Ascending aorta (tissue), 2 donors: Measurements from ENCODE around the gene ZCCHC8. TPM values are rescaled to one million over a fixed set of nuclear protein-coding genes. Genes with fewer than 3 reads are reported as not detected.

ENCODE experiments used
- DNase-seq, 2 donors: peaks; one replicate each; pipeline ENCODE4 v3.0.0-alpha.2; 2019; ENCODE audit warnings: low spot score in 2 of 2
- H3K27ac ChIP-seq, 2 donors: fragments of 200-600 bp; sonication (generic); one replicate each; pipeline ENCODE4 v1.5.1; 2016 to 2017; ENCODE audit warnings: mild to moderate bottlenecking in 1 of 2
- H3K27me3 ChIP-seq: fragments of 200-600 bp; sonication (generic); one replicate; pipeline ENCODE4 v1.5.1; 2017
- H3K36me3 ChIP-seq, 2 donors: fragments of 200-600 bp; sonication (generic); one replicate each; pipeline ENCODE4 v1.5.1; 2016
- H3K4me1 ChIP-seq, 2 donors: fragments of 200-600 bp; sonication (generic); one replicate each; pipeline ENCODE4 v1.5.1; 2016 to 2017; ENCODE audit warnings: mild to moderate bottlenecking in 1 of 2
- H3K4me3 ChIP-seq, 2 donors: fragments of 200-600 bp; sonication (generic); one replicate each; pipeline ENCODE4 v1.5.1; 2016 to 2017; ENCODE audit warnings: mild to moderate bottlenecking in 1 of 2
- H3K9me3 ChIP-seq, 2 donors: fragments of 200-600 bp; sonication (generic); one replicate each; pipeline ENCODE4 v1.5.1; 2016
- CTCF ChIP-seq, 3 experiments: fragments of 200-600 bp in 2 of 3; fragments of 450-650 bp in 1 of 3; sonication (generic) in 2 of 3; IDR thresholded peaks; one replicate each; pipeline ENCODE4 v1.5.1; 2016 to 2019; ENCODE audit warnings: antibody characterized with exemption in 3 of 3, mild to moderate bottlenecking in 1 of 3, moderate library complexity in 1 of 3
- intact Hi-C: fragments of 100-400 bp; cut with DNase I; formaldehyde crosslinking; loops from one replicate; pipeline ENCODE4 v1.15.1; 2023
- total RNA-seq: library from RNA; depleted of rRNA; stranded (reverse); fragments of >200 nt; gene quantifications from one replicate; pipeline ENCODE4 v1.1.0, GENCODE V29; 2016

ZCCHC8 gene
- total RNA-seq, 1 donor from 2014 or later, result 6.4 TPM

- Histone ChIP-seq H3K27ac (no peak overlapping the region), H3K4me3 (no peak overlapping the region), H3K9me3 (no peaks in the 10 kb centered on the region), H3K36me3 (peaks cover 90 to 96% of the 10 kb centered on the region in 2 donors), H3K27me3 (no peaks in the 10 kb centered on the region), H3K4me1 (no peaks in the 10 kb centered on the region)
- intact Hi-C loops, result no loop called here
- TF ChIP-seq CTCF (IDR thresholded peaks at IDR 0.05), result no peak
- DNase-seq, result no peak
Observed at GRCh38 chr12:122508163-122508562, 7.4 kb upstream of the ZCCHC8 start.

- no peak for DNase-seq
- H3K36me3 ChIP-seq, result peaks cover 78 to 84% of the 10 kb centered on the region in 2 donors
- intact Hi-C loops, result no loop called here
- H3K4me3 ChIP-seq, result no peak overlapping the region
- H3K9me3 ChIP-seq, result no peaks in the 10 kb centered on the region
- no peaks in the 10 kb centered on the region for H3K27me3 ChIP-seq
- TF ChIP-seq CTCF (IDR thresholded peaks at IDR 0.05), result no peak
- H3K27ac ChIP-seq, result no peak overlapping the region
- no peaks in the 10 kb centered on the region for H3K4me1 ChIP-seq
Observed at GRCh38 chr12:122506393-122506938, 5.7 kb upstream of the ZCCHC8 start.

- no peak for TF ChIP-seq CTCF (IDR thresholded peaks at IDR 0.05)
- DNase-seq, result no peak
- intact Hi-C loops, result no loop called here
- H3K9me3 ChIP-seq, result no peaks in the 10 kb centered on the region
- H3K36me3 ChIP-seq, result peaks cover 69 to 74% of the 10 kb centered on the region in 2 donors
- H3K4me1 ChIP-seq, result no peaks in the 10 kb centered on the region
- H3K27me3 ChIP-seq, result no peaks in the 10 kb centered on the region
- H3K4me3 ChIP-seq, result no peak overlapping the region
- H3K27ac ChIP-seq, result no peak overlapping the region
Observed at GRCh38 chr12:122505419-122506051, 4.8 kb upstream of the ZCCHC8 start.

GRCh38 chr12:122503783-122504590 is 3.3 kb upstream of the ZCCHC8 start:
- H3K27me3 ChIP-seq, result no peaks in the 10 kb centered on the region
- intact Hi-C loops, result no loop called here
- DNase-seq, result no peak
- H3K9me3 ChIP-seq, result no peaks in the 10 kb centered on the region
- H3K4me3 ChIP-seq, result no peak overlapping the region
- peaks cover 3 to 9% of the 10 kb centered on the region in 2 donors for H3K4me1 ChIP-seq
- peaks cover 56 to 60% of the 10 kb centered on the region in 2 donors for H3K36me3 ChIP-seq
- TF ChIP-seq CTCF (IDR thresholded peaks at IDR 0.05), result no peak
- H3K27ac ChIP-seq, result no peak overlapping the region

- Histone ChIP-seq H3K4me3 (no peak overlapping the region), H3K36me3 (peaks cover 49 to 53% of the 10 kb centered on the region in 2 donors), H3K9me3 (no peaks in the 10 kb centered on the region), H3K27me3 (no peaks in the 10 kb centered on the region), H3K4me1 (peaks cover 3 to 9% of the 10 kb centered on the region in 2 donors), H3K27ac (no peak overlapping the region)
- no peak for DNase-seq
- intact Hi-C loops, result no loop called here
- TF ChIP-seq CTCF (IDR thresholded peaks at IDR 0.05), result no peak
Observed at GRCh38 chr12:122503147-122503751, 2.5 kb upstream of the ZCCHC8 start.
